HG02884 (cell line): ENCODE results near the gene CLGN.
"Not testable (repeated sequence)": the region's sequence is repeated elsewhere in the genome, so short reads cannot be mapped to it uniquely, and the experiment has no call there.

Source experiments
- ATAC-seq: cut with Tn5 transposase; IDR thresholded peaks from one replicate; pipeline ENCODE4 v1.9.1; 2021; ENCODE audit warnings: mild to moderate bottlenecking, moderate library complexity; ENCODE audit not compliant: unreplicated experiment

The CLGN gene

GRCh38 chr4:140427106-140427918, at the start of gene CLGN:
Gene CLGN (minus strand): TSS chr4:140427648. CDS start chr4:140413078, 14,570 bp downstream.
- ATAC-seq: peak; percentile 83

- ATAC-seq: no peak
These were observed 44.7 kb upstream of the CLGN start for GRCh38 chr4:140472156-140472555.

- no peak for ATAC-seq
These were observed 42.6 kb upstream of the CLGN start for GRCh38 chr4:140469791-140470733.

- no peak for ATAC-seq
These were observed 38.7 kb upstream of the CLGN start for GRCh38 chr4:140466146-140466545.

- ATAC-seq: no peak
These were observed 36.2 kb upstream of the CLGN start for GRCh38 chr4:140463614-140464013.

- ATAC-seq: no peak
These were observed 35.7 kb upstream of the CLGN start for GRCh38 chr4:140463182-140463581.

GRCh38 chr4:140450352-140450751, 22.9 kb upstream of the CLGN start:
- no peak for ATAC-seq

- no peak for ATAC-seq
These were observed 21.4 kb upstream of the CLGN start for GRCh38 chr4:140448830-140449229.

GRCh38 chr4:140448162-140448561, 20.7 kb upstream of the CLGN start:
- no peak for ATAC-seq

- not testable (repeated sequence) for ATAC-seq
These were observed 16.9 kb upstream of the CLGN start for GRCh38 chr4:140444347-140444746.

GRCh38 chr4:140439644-140440142, 12.2 kb upstream of the CLGN start:
- no peak for ATAC-seq

- no peak for ATAC-seq
These were observed 547 bp upstream of the CLGN start for GRCh38 chr4:140427919-140428471.

GRCh38 chr4:140426610-140427105, 790 bp downstream of the CLGN start:
- peak; percentile 9 for ATAC-seq

- no peak for ATAC-seq
These were observed 4.3 kb downstream of the CLGN start for GRCh38 chr4:140423106-140423505.

- not testable (repeated sequence) for ATAC-seq
These were observed 14.1 kb downstream of the CLGN start for GRCh38 chr4:140413130-140413969.

- ATAC-seq: no peak
These were observed 18.5 kb downstream of the CLGN start for GRCh38 chr4:140408974-140409373.

GRCh38 chr4:140406292-140406691, 21.2 kb downstream of the CLGN start:
- ATAC-seq: no peak

- no peak for ATAC-seq
These were observed 27.3 kb downstream of the CLGN start for GRCh38 chr4:140400111-140400510.

GRCh38 chr4:140395668-140396067, 31.8 kb downstream of the CLGN start:
- ATAC-seq: no peak

- ATAC-seq: no peak
These were observed 39.4 kb downstream of the CLGN start for GRCh38 chr4:140388015-140388414.
